ENCODE measurements around the gene PTPRF.

- TF ChIP-seq CTCF (IDR thresholded peaks at IDR 0.05; ENCODE audit: insufficient read depth, low read length, poor library complexity, severe bottlenecking) (no peak), EZH2phosphoT487 (conservative IDR thresholded peaks at IDR 0.05; ENCODE audit: low read length) (no peak)
These were observed 7.8 kb upstream of the PTPRF start for GRCh38 chr1:43522776-43523480.
